GM12875 (cell line): ENCODE measurements around the gene MAPKAP1.

Experiments
- H3K4me3 ChIP-seq: one replicate; pipeline ENCODE4 v1.5.1; 2011; ENCODE audit warnings: low read depth, low read length, control low read depth
- CTCF ChIP-seq: IDR thresholded peaks from 2 replicates; pipeline ENCODE4 v1.5.1; 2011; ENCODE audit warnings: low read depth, mild to moderate bottlenecking, control low read depth, inconsistent platforms, low read length, moderate library complexity, borderline replicate concordance; ENCODE audit not compliant: insufficient read depth

MAPKAP1 gene

GRCh38 chr9:125496313-125496834 lies 210.6 kb downstream of the MAPKAP1 start:
- TF ChIP-seq CTCF, result no peak
- no peak overlapping the region for H3K4me3 ChIP-seq

GRCh38 chr9:125495172-125496119 lies 211.6 kb downstream of the MAPKAP1 start:
- no peak for TF ChIP-seq CTCF

GRCh38 chr9:125494653-125494915 lies 212.4 kb downstream of the MAPKAP1 start:
- TF ChIP-seq CTCF, result no peak
- no peak overlapping the region for H3K4me3 ChIP-seq

More at GRCh38 chr9:125495172-125496119, 211.6 kb downstream of the MAPKAP1 start:
- no peak overlapping the region for H3K4me3 ChIP-seq

GRCh38 chr9:125493881-125494652 lies 212.9 kb downstream of the MAPKAP1 start:
- H3K4me3 ChIP-seq, result no peak overlapping the region
- no peak for TF ChIP-seq CTCF

GRCh38 chr9:125493384-125493783 lies 213.6 kb downstream of the MAPKAP1 start:
- TF ChIP-seq CTCF, result no peak
- no peak overlapping the region for H3K4me3 ChIP-seq

- no peak for TF ChIP-seq CTCF
- H3K4me3 ChIP-seq, result no peak overlapping the region
Observed at GRCh38 chr9:125492719-125493118, 214.3 kb downstream of the MAPKAP1 start.
